Esophagus muscularis mucosa (tissue), 4 donors: ENCODE data around the gene NLK.

Source experiments
- EP300 ChIP-seq: sonication (generic); formaldehyde crosslinking; IDR thresholded peaks from one replicate; pipeline ENCODE4 v1.6.1; 2017; ENCODE audit warnings: antibody characterized with exemption
- POLR2A ChIP-seq: fragments of 450-650 bp; IDR thresholded peaks from one replicate; pipeline ENCODE4 v1.6.1; 2017; ENCODE audit warnings: antibody characterized with exemption, moderate library complexity, mild to moderate bottlenecking, low read depth
- POLR2AphosphoS5 ChIP-seq, 2 donors: sonication (generic); formaldehyde crosslinking; IDR thresholded peaks; one replicate each; pipeline ENCODE4 v1.6.1; 2017; ENCODE audit warnings: antibody characterized with exemption in 2 of 2
- TF ChIP-seq, protein P1 (sequence below), 3 experiments: fragments of 200-600 bp in 2 of 3; fragments of 450-650 bp in 1 of 3; sonication (generic) in 2 of 3; IDR thresholded peaks; one replicate each; pipeline ENCODE4 v1.5.1; 2017 to 2019; ENCODE audit warnings: antibody characterized with exemption in 3 of 3, mild to moderate bottlenecking in 2 of 3, moderate library complexity in 1 of 3

DNA sequence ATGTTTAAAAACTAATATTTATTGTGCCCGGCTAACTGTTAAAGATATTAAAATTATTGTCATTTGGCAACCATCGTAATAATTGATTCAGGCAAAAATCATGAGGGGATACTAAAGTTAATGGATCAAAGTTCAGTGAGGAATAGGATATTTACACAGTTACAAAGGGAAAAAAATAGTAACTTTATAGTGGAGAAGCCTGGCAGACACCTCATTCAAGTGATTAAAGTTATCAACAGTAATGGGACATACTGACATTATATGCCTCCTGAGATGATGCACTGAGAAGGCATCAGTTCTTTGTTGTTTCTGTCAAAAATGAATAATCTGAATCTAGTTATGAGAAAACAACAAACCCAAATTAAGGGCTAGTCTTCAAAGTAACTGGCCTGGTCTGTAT lies 77.1 kb downstream of the NLK start:
- TF ChIP-seq POLR2AphosphoS5 (IDR thresholded peaks at IDR 0.05) (no peak), POLR2A (no peak), EP300 (no peak)
- TF ChIP-seq, protein P1, sequence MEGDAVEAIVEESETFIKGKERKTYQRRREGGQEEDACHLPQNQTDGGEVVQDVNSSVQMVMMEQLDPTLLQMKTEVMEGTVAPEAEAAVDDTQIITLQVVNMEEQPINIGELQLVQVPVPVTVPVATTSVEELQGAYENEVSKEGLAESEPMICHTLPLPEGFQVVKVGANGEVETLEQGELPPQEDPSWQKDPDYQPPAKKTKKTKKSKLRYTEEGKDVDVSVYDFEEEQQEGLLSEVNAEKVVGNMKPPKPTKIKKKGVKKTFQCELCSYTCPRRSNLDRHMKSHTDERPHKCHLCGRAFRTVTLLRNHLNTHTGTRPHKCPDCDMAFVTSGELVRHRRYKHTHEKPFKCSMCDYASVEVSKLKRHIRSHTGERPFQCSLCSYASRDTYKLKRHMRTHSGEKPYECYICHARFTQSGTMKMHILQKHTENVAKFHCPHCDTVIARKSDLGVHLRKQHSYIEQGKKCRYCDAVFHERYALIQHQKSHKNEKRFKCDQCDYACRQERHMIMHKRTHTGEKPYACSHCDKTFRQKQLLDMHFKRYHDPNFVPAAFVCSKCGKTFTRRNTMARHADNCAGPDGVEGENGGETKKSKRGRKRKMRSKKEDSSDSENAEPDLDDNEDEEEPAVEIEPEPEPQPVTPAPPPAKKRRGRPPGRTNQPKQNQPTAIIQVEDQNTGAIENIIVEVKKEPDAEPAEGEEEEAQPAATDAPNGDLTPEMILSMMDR (IDR thresholded peaks at IDR 0.05), result no peak
